Osteocyte (in vitro differentiated cells): ENCODE measurements around the gene TCP11. TPM values are rescaled to one million over a fixed set of nuclear protein-coding genes. Genes with fewer than 3 reads are reported as not detected.

Experiments used
- DNase-seq: peaks from one replicate; pipeline ENCODE4 v3.0.0; 2021; ENCODE audit warnings: mixed read lengths; ENCODE audit not compliant: unreplicated experiment; ENCODE audit errors: extremely low spot score
- H3K27ac Mint-ChIP-seq: one replicate; pipeline ENCODE4 v1.8.0; 2021; ENCODE audit warnings: mild to moderate bottlenecking, mixed read lengths; ENCODE audit not compliant: unreplicated experiment
- H3K27me3 Mint-ChIP-seq: one replicate; pipeline ENCODE4 v1.8.0; 2021; ENCODE audit warnings: mixed read lengths; ENCODE audit not compliant: unreplicated experiment
- H3K36me3 Mint-ChIP-seq: one replicate; pipeline ENCODE4 v1.8.0; 2021; ENCODE audit warnings: mixed read lengths; ENCODE audit not compliant: unreplicated experiment
- H3K4me1 Mint-ChIP-seq: one replicate; pipeline ENCODE4 v1.8.0; 2021; ENCODE audit warnings: mixed read lengths; ENCODE audit not compliant: unreplicated experiment
- H3K4me3 Mint-ChIP-seq: one replicate; pipeline ENCODE4 v1.8.0; 2021; ENCODE audit warnings: mild to moderate bottlenecking, moderate library complexity, mixed read lengths; ENCODE audit not compliant: unreplicated experiment
- H3K9me3 Mint-ChIP-seq: one replicate; pipeline ENCODE4 v1.8.0; 2021; ENCODE audit warnings: mixed read lengths; ENCODE audit not compliant: unreplicated experiment
- total RNA-seq: library from RNA; stranded (reverse); gene quantifications from 2 replicates; pipeline ENCODE4 v1.2.1, GENCODE V29; 2021
- TF ChIP-seq, protein P1 (sequence below): fragments of 200-600 bp; sonication (generic); IDR thresholded peaks from 2 replicates; pipeline ENCODE4 v1.5.0; 2021; ENCODE audit warnings: antibody characterized with exemption, mild to moderate bottlenecking, moderate library complexity

Gene TCP11
- total RNA-seq, 1 donor from 2014 or later = 0.43 TPM

DNA sequence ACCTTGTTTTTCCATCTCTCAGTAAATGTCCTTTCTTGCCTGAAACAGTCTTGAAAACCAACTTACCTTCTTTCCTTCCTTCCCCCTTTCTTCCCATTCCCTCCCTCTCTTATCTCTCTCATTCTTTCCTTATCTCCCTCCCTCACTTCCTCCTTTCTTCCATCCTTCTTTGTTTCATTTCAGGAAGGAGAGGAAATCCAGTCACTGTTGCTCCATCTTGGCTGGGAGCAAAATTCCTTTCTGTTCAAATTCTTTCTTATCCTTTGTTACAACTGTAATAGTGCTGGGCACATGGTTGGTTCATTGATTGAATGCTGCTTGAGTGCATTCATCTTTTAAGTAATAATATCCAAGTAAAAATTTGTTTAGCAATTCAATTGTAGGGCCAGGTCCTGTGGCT, 17.4 kb upstream of the TCP11 start:
- H3K4me3 Mint-ChIP-seq = no peak overlapping the region
- no peak overlapping the region for H3K27ac Mint-ChIP-seq
- no peak for DNase-seq
- peaks cover 1% of the 10 kb centered on the region for H3K9me3 Mint-ChIP-seq
- peaks cover 1% of the 10 kb centered on the region for H3K36me3 Mint-ChIP-seq
- peaks cover 14% of the 10 kb centered on the region for H3K4me1 Mint-ChIP-seq
- TF ChIP-seq, protein P1, sequence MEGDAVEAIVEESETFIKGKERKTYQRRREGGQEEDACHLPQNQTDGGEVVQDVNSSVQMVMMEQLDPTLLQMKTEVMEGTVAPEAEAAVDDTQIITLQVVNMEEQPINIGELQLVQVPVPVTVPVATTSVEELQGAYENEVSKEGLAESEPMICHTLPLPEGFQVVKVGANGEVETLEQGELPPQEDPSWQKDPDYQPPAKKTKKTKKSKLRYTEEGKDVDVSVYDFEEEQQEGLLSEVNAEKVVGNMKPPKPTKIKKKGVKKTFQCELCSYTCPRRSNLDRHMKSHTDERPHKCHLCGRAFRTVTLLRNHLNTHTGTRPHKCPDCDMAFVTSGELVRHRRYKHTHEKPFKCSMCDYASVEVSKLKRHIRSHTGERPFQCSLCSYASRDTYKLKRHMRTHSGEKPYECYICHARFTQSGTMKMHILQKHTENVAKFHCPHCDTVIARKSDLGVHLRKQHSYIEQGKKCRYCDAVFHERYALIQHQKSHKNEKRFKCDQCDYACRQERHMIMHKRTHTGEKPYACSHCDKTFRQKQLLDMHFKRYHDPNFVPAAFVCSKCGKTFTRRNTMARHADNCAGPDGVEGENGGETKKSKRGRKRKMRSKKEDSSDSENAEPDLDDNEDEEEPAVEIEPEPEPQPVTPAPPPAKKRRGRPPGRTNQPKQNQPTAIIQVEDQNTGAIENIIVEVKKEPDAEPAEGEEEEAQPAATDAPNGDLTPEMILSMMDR = no peak
- H3K27me3 Mint-ChIP-seq = no peaks in the 10 kb centered on the region

DNA sequence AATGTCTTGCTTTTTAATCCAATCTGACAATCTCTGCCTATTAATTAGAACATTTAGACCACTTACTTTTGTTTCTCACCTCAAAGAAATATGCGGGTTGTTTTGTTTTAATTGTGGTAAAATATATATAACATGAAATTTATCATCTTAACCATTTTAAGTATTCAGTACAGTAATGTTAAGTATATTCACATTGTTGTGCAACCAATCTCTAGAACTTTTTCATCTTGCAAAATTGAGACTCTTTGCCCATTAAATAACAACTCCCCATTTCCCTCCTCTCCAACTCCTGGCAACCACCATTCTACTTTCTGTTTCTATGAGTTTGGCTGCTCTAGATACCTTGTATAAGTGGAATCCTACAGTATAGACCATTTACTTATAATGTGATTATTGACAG, 13.8 kb upstream of the TCP11 start:
- Mint-ChIP-seq H3K27ac (no peak overlapping the region), H3K4me3 (no peak overlapping the region), H3K36me3 (no peaks in the 10 kb centered on the region), H3K27me3 (no peaks in the 10 kb centered on the region), H3K4me1 (peaks cover 22% of the 10 kb centered on the region), H3K9me3 (no peaks in the 10 kb centered on the region)
- no peak for DNase-seq
- TF ChIP-seq, protein P1 = no peak

DNA sequence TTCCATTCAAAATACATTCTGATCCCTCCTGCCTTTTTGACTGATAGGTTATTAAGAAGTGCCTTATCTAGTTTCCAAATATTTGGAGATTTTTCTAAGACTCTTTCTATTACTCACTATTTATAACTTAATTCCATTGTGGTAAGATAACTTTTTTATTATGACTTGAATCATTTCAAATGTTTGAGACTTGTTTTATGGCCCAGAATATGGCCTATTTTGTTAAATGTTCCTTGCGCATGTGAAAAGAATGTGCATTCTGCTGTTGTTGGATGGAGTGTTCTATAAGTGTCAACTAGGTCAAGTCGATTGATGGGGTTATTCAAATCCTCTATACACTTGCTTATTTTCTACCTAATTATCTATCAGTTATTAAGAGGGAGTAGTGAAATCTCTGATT, 13.1 kb upstream of the TCP11 start:
- Mint-ChIP-seq H3K4me1 (peaks cover 22% of the 10 kb centered on the region), H3K4me3 (no peak overlapping the region), H3K9me3 (no peaks in the 10 kb centered on the region), H3K27me3 (no peaks in the 10 kb centered on the region), H3K27ac (no peak overlapping the region), H3K36me3 (no peaks in the 10 kb centered on the region)
- DNase-seq = no peak
- TF ChIP-seq, protein P1 = no peak

DNA sequence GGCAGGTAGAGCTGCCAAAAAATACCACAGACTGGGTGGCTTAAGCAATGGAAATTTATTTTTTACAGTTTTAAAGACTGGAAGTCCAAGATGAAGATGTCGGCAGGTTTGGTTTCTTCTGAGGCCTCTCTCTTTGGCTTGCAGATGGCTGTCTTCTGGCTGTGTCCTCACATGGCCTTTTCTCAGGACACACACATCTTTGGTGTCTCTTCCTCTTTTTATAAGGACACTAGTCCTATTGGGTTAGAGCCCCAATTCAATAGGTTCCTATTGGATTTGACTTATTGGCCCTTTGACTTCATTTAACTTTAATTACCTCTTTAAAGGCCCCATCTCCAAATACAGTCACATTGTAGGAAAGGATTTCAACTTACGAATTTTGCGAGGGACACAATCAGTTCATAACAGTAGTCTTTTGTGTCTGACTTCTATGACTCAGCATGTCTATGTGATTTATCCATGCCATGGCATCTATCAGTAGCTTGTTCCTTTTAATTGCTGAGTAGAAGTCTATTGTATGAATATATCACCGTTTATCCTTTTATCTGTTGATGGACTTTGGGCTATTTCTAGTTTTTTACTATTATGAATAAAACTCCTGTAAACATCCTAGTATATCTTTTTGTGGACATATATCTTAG, 11.0 kb upstream of the TCP11 start:
- H3K27me3 Mint-ChIP-seq = no peaks in the 10 kb centered on the region
- no peak overlapping the region for H3K4me3 Mint-ChIP-seq
- H3K9me3 Mint-ChIP-seq = no peaks in the 10 kb centered on the region
- no peak for DNase-seq
- no peaks in the 10 kb centered on the region for H3K36me3 Mint-ChIP-seq
- TF ChIP-seq, protein P1 = no peak
- peaks cover 43% of the 10 kb centered on the region for H3K4me1 Mint-ChIP-seq
- peak overlapping the region; percentile 63 for H3K27ac Mint-ChIP-seq

DNA sequence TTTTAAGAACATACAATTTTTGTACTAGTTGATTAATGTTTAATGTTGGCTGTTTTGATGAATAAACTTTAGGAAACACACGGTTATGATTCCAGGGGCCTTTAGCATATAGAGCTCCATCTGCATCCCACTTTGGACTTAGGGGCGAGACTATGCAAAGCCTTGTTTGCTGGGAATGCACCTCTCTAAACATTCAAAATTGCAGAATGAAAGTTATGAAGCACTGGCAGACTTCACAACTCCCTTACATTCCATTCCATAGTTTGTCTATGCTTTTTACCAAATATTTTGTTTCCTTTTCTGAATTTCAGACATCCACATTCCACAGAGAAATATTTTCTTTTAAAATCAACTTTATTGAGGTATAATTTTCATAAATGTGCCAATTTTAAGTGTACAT, 10.3 kb upstream of the TCP11 start:
- Mint-ChIP-seq H3K27me3 (no peaks in the 10 kb centered on the region), H3K9me3 (no peaks in the 10 kb centered on the region), H3K4me1 (peaks cover 49% of the 10 kb centered on the region), H3K4me3 (no peak overlapping the region), H3K27ac (peak overlapping the region; percentile 63), H3K36me3 (no peaks in the 10 kb centered on the region)
- DNase-seq = no peak
- TF ChIP-seq, protein P1 = no peak
